Myocyte (in vitro differentiated cells): Measurements from ENCODE around the gene BABAM2. TPM values are rescaled to one million over a fixed set of nuclear protein-coding genes. Genes with fewer than 3 reads are reported as not detected.
A peak's percentile ranks its signal among the peaks of the same experiment; 100 is the strongest.

Experiments
- DNase-seq: peaks from one replicate; pipeline ENCODE4 v3.0.0-alpha.2; 2012; ENCODE audit warnings: low read depth
- total RNA-seq: library from RNA; depleted of rRNA; stranded (reverse); fragments of >200 nt; gene quantifications from 2 replicates; pipeline ENCODE4 v1.2.3, GENCODE V29; 2014

Gene BABAM2
- total RNA-seq, 1 donor from 2014 or later = 34.6 TPM

- no peak for DNase-seq
Measured at GRCh38 chr2:28273751-28274150, 383.2 kb downstream of the BABAM2 start.

DNA sequence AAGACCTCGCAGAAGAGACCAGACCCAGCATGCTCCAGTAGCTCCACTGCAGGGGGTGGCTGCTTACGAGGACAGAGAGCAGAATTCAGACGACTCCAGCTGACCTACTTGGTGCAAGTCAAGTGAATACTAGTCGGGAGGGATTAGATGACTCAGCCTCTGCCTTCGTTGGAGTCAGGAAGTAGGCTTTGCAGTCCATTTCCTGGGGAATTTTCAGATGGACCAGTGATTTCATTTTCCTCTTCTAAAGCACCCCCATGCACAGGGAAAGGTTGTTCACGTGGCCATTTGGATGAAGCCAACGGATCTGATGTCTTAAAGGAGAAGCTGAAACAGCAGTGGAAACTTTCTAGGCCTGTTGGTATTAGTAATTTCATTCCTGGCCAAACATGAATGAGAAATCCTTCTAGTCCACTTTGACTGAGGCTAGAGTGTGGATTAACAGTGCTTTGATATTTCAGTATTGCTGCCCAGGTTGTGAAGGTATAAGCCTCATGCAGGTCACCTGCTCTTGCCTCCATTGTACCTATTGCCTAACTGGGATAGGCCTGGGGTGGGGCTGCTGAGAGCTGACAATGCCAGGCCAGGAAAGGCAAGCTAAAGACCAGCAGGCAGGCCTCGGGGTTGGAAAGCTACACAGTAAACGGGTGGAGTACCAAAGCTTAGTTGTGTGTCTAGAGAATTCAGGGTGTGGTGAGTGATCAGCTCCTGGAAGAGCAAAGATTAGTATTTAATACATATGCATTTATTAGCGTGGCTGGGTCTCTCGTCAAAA is 384.6 kb downstream of the BABAM2 start:
- DNase-seq = peak; percentile 46

DNA sequence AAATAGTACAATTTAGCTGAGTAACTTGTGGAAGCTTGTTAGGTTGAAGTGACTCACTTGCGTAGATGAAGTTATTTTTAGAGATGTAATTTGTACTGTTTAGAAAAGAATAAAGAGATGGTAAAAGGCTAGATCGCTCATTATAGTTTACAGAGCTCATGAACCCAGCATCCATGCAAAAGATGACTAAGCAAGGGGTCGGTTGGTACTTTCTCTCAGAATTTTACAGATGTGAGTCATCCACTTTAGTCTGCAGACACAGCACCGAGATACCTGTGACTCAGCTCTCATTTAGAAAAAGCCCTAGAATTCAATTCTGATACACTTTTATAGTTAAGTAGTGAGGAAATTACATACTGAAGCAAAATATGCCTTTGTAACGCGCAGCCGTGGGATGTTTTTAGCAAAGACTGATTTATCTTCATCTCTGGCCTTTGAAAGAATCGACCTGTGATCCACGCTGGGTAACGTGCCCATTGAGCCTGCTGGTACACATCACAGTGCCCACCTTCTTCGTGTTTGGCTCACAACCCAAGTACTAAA is 385.6 kb downstream of the BABAM2 start:
- DNase-seq = peak; percentile 74

GRCh38 chr2:28276807-28277206 is 386.3 kb downstream of the BABAM2 start:
- no peak for DNase-seq

DNA sequence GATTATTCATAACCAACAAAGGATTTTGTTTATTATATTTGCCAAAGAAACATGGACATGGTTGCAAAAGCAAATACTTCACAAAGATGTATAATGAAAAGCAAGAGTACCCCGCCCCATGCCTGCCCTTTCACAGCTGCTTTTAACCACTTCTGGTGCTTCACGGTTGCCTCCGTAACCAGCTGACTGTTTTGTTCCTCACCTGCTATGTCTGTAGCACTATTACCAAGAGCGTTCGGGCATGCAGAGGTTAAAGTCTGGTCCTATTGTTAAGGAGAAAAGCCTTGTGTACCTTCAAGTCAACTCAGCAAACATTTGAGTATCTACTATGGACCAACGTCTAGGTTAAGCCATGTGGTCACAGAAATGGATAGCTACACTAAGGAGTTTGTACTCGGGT is 386.9 kb downstream of the BABAM2 start:
- DNase-seq = no peak

DNA sequence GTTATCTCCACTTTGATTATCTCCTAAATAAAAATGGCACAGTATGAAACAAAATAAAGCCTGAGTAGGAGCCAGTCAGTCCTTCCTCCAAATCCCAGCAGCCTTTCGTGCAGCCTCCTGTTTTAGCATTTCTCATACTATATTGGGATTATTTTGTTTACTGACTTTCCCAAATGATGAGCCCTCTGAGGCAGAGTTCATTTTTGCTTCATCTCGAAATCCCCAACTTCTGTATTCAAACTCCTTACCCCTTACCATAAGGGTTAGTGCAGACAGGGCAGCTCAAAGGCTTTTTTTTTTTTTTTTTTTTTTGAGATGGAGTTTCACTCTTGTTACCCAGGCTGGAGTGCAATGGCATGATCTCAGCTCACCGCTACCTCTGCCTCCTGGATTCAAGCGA is 388.8 kb downstream of the BABAM2 start:
- DNase-seq = no peak

GRCh38 chr2:28280619-28281018 is 390.1 kb downstream of the BABAM2 start:
- DNase-seq = no peak

GRCh38 chr2:28281739-28282138 is 391.2 kb downstream of the BABAM2 start:
- no peak for DNase-seq

- no peak for DNase-seq
Measured at GRCh38 chr2:28282248-28282647, 391.7 kb downstream of the BABAM2 start.

GRCh38 chr2:28282861-28283646 is 392.5 kb downstream of the BABAM2 start:
- DNase-seq = no peak

DNA sequence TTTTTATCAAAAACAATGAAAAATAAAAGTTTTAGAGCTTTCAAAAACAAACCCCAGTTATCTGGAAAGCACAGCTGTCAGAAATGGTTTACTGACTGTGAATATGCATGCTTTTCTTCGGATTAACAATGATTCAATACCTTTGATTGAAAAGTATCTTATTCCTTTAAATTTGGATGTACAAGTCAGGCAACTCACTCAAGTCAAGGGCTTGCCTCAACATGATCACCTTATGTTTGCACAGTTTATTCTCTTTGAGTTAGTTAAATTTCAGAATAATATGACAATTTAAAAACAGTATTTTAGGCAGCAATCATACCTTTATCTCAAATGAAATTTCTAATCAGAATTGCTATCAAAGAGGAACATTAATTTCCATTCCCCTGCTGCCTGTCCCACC is 393.3 kb downstream of the BABAM2 start:
- no peak for DNase-seq

- DNase-seq = no peak
Measured at GRCh38 chr2:28286678-28287077, 396.1 kb downstream of the BABAM2 start.

DNA sequence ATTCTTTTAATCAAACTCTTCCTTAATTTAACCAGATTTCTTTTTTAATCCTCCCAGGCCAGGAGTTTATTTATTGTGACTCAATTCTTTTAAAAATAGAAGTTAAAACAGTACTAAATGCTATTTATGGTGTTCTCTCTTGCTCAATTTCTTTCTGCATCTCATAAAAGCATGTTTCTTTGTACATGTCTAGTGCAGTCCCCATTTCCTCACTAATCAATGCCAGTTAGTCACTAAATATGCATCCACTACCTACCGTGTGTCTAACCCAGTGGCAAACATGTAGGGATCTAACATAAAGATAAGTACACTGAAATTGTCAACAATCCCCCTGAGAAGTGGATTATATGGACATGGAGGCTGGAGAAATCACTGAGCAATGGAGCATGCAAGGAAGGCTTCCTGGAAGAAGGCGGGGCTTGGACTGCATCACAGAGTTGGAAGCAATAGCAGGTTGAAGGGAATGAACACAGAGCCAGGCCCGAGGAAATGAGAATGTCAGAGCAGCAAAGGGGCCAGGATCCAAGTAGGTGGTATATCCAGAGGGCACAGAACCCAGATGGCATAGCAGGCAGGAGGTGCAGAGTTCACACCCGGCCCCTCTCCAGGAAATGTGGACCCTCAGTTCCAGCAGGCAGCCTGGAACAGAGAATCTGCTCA is 396.9 kb downstream of the BABAM2 start:
- DNase-seq = no peak

GRCh38 chr2:28288620-28289019 is 398.1 kb downstream of the BABAM2 start:
- DNase-seq = no peak

DNA sequence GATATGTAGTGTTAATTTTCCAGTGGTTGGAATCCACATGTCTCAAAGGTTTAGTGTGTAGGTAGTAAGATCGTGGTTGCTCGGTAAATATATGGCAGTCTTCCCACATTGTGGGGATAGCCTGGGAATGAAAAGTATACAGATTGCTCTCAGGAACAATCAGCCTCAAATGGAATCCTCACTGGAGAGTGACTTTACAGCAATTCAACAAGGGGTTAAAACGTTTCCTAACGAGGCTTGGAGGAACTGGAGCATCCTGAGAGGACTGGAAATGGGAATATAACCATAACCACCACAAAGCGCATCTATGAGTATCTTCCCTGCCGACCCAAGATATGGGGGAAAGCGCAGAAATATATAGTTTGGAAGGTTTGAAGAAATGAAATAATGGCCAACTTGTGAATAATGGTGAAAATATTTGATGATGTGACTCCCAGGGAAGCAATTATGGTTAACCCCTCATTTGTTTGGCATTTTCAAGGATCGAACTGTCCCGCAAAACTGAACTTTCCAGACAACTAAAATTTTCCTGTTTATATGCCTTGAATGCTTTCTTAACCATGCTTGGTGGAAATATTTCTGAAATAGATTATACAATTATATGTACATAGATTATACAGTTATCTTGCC is 401.4 kb downstream of the BABAM2 start:
- no peak for DNase-seq

DNA sequence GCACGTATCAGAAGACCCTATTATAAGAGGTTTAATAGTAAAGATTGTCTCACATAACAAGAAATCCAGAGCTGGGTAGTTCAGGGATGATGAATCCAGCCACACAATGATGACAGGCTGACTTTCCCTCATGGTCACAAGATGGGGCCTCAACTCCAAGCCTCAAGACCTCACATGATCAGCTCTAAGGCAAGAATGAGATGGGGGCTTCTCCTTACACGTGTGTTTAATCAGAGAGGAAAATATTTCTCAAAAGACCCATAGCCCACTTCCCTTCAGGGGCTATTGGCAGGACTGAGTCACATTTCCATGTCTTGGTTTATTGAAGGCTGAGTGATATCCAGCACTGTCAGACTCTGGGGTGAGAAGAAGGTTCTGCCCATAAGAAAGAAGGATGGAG is 402.0 kb downstream of the BABAM2 start:
- no peak for DNase-seq

- no peak for DNase-seq
Measured at GRCh38 chr2:28293416-28293815, 402.9 kb downstream of the BABAM2 start.

DNA sequence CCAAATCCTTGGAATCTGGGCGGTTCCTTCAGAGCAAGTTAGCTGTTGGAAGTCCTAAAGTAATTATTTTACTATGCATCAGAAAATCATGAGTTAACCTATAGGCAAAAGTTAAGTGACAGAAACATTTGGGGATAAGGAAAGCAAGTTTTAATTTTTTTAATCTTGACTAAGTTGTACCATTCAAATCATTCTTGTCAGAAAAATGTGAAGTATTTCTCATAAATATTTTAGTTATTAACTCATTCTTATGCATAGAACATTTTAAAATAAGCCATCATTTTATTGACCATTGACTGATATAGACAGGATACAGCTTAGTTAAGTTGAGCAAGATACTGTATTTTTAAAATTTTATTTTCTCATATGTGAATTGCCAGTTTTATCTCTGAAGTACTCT is 403.9 kb downstream of the BABAM2 start:
- no peak for DNase-seq

DNA sequence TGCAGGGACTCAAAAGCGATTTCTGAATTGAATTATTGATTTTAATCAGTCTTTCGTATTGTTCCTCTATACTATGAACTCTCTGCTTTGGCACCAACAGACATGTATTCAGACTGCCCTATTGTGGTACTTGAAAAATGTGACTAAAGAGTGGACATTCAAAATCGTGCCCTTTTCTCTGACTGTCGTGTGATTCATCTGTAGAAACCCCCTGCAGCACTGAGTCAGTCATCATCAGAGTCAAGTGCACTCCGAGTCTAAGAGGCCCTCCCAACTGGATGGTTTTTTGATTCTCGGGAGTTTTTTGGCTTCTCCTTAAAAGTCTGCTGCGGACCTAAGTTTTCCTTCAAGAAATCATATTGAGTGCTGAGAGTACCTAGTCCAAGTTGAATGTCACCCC is 405.7 kb downstream of the BABAM2 start:
- DNase-seq = no peak

- DNase-seq = no peak
Measured at GRCh38 chr2:28296904-28297303, 406.4 kb downstream of the BABAM2 start.

DNA sequence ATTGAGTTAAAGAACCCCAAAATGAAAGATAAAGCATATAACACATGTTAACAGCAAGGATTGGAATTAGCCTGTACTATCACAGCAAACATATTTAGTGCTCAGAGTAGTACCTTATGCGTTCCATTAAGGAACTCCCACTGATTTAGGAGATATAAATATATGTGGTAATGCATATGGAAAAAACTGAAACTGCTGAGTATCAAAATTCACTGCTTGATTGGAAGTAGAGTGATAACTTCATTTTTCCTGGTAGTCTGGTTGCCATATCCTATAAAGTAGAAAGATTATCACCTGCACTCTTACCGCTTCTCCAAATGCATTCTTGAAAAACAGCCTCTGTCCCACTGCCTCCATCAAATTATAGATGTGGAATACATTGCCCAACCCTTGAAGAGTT is 407.0 kb downstream of the BABAM2 start:
- no peak for DNase-seq
